ENCODE data around the gene NDEL1.

Gene NDEL1

GRCh38 chr17:8488491-8488890 is 52.8 kb downstream of the NDEL1 start:
- Mint-ChIP-seq H3K4me3 (no peak overlapping the region), H3K27ac (no peak overlapping the region), H3K27me3 (ENCODE audit: low read depth) (no peaks in the 10 kb centered on the region), H3K9me3 (peaks cover 9% of the 10 kb centered on the region), H3K4me1 (no peaks in the 10 kb centered on the region), H3K36me3 (ENCODE audit: low read depth) (peaks cover 92% of the 10 kb centered on the region)
- TF ChIP-seq, protein P1, sequence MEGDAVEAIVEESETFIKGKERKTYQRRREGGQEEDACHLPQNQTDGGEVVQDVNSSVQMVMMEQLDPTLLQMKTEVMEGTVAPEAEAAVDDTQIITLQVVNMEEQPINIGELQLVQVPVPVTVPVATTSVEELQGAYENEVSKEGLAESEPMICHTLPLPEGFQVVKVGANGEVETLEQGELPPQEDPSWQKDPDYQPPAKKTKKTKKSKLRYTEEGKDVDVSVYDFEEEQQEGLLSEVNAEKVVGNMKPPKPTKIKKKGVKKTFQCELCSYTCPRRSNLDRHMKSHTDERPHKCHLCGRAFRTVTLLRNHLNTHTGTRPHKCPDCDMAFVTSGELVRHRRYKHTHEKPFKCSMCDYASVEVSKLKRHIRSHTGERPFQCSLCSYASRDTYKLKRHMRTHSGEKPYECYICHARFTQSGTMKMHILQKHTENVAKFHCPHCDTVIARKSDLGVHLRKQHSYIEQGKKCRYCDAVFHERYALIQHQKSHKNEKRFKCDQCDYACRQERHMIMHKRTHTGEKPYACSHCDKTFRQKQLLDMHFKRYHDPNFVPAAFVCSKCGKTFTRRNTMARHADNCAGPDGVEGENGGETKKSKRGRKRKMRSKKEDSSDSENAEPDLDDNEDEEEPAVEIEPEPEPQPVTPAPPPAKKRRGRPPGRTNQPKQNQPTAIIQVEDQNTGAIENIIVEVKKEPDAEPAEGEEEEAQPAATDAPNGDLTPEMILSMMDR (IDR thresholded peaks at IDR 0.05; ENCODE audit: unreplicated experiment in 3 of 3), result no peak

DNA sequence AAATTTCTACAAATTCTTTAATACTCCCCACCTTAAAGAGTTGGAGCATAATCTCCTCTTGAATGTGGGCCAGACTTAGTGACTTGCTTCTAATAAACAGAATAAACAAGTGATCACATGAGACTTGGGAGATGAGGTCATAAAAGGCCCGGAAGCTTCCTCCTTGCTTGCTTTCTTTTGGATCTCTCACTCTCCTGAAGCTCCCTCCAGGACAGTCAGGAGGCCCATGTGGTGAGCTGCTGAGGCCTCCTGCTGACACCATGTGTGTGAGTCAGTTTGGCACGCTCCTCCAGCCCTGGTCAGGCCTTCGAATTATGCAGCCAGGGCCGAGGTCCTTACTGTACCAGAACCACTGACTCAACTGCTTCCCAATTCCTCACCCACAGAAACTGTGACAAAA is 53.2 kb downstream of the NDEL1 start:
- H3K27ac Mint-ChIP-seq, result no peak overlapping the region
- H3K36me3 Mint-ChIP-seq (ENCODE audit: low read depth), result peaks cover 92% of the 10 kb centered on the region
- H3K4me3 Mint-ChIP-seq, result no peak overlapping the region
- no peaks in the 10 kb centered on the region for H3K27me3 Mint-ChIP-seq (ENCODE audit: low read depth)
- H3K4me1 Mint-ChIP-seq, result no peaks in the 10 kb centered on the region
- TF ChIP-seq, protein P1 (IDR thresholded peaks at IDR 0.05; ENCODE audit: unreplicated experiment in 3 of 3), result no peak
- peaks cover 7% of the 10 kb centered on the region for H3K9me3 Mint-ChIP-seq

DNA sequence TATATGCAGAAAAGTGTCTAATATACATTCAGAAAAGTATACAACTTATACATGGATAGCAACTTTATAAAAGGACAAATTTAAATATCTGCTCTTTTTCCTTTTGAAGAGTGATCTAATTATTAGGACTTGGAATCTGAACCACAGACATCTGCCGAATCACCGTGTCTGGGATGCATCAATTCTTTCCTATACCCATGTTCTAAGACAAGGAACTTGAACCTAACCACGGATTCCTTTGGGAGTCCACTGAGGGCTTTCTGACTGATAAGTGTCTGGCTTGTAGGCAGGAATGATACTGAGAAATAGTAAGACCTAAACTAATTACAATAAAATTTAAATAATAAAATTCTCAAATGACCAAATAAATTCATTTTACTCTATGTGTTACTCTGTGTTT is 54.2 kb downstream of the NDEL1 start:
- TF ChIP-seq, protein P1 (IDR thresholded peaks at IDR 0.05; ENCODE audit: unreplicated experiment in 3 of 3), result no peak
- Mint-ChIP-seq H3K9me3 (peaks cover 2% of the 10 kb centered on the region), H3K27me3 (ENCODE audit: low read depth) (no peaks in the 10 kb centered on the region), H3K36me3 (ENCODE audit: low read depth) (peaks cover 92% of the 10 kb centered on the region), H3K4me3 (no peak overlapping the region), H3K27ac (no peak overlapping the region), H3K4me1 (no peaks in the 10 kb centered on the region)

DNA sequence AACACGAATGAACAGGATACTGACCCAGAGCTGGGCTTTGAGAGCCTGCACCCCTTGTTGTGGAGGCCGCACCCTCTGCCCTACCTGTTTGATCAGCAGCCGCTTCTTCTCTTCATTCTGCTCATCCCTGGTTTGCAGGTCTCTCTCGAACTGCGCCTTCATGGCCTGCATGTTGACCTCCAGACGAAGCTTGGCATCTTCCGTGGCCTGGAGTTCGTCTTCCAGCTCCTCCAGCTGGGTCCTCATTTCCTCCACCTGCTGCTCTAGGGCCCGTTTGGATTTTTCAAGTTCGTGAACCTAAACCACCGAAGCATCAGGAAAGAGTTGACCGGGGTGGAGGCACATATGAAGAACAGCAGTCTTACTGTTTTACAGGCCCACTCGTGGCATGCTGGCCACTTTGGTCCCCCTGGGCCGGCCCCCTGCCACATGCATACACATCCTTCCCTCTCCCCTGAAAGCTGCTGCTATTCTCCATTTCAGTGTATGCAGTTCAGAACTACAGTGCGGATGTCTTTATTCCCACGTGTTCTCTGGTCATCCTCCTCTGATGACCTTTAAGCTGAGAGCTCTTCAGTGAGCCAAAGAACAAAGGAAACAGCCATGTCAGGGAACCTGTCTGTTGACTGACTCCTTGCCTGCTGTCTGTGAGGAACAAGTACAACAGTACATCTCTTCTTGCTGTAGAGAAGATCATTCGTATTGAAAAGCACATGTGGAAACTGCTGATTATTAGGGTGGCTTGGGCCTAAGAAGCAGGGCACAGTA is 54.8 kb downstream of the NDEL1 start:
- Mint-ChIP-seq H3K4me1 (no peaks in the 10 kb centered on the region), H3K9me3 (no peaks in the 10 kb centered on the region), H3K36me3 (ENCODE audit: low read depth) (peaks cover 92% of the 10 kb centered on the region), H3K27me3 (ENCODE audit: low read depth) (no peaks in the 10 kb centered on the region), H3K4me3 (no peak overlapping the region), H3K27ac (no peak overlapping the region)
- TF ChIP-seq, protein P1 (IDR thresholded peaks at IDR 0.05; ENCODE audit: unreplicated experiment in 3 of 3), result no peak

DNA sequence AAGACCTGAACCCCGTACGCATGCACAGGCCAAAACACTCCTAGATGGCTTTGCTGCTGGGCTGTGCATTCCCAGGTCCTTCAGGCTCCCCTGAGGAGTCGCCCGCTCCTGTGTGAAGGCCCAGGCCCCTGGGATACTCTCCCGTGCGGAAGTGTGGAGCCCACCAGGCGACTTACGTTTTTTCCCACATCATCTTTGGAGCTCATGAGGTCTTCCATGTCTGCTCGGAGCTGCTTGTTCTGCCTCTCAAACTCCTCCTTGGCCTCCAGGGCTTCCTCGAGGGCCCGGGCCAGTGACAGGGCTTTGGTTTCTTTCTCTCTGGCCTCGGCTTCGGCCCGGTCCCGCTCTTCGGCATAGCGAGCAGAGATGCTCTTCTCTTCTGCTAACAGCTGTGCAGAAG is 56.4 kb downstream of the NDEL1 start:
- H3K9me3 Mint-ChIP-seq, result no peaks in the 10 kb centered on the region
- no peak overlapping the region for H3K27ac Mint-ChIP-seq
- H3K4me3 Mint-ChIP-seq, result no peak overlapping the region
- no peaks in the 10 kb centered on the region for H3K4me1 Mint-ChIP-seq
- TF ChIP-seq, protein P1 (IDR thresholded peaks at IDR 0.05; ENCODE audit: unreplicated experiment in 3 of 3), result no peak
- no peaks in the 10 kb centered on the region for H3K27me3 Mint-ChIP-seq (ENCODE audit: low read depth)
- peaks cover 89% of the 10 kb centered on the region for H3K36me3 Mint-ChIP-seq (ENCODE audit: low read depth)

- H3K36me3 Mint-ChIP-seq (ENCODE audit: low read depth), result peaks cover 80% of the 10 kb centered on the region
- H3K27ac Mint-ChIP-seq, result no peak overlapping the region
Measured at GRCh38 chr17:8494021-8494420, 58.3 kb downstream of the NDEL1 start.

More at GRCh38 chr17:8494021-8494420, 58.3 kb downstream of the NDEL1 start:
- no peaks in the 10 kb centered on the region for H3K27me3 Mint-ChIP-seq (ENCODE audit: low read depth)
- TF ChIP-seq, protein P1 (IDR thresholded peaks at IDR 0.05; ENCODE audit: unreplicated experiment in 3 of 3), result no peak
- no peak overlapping the region for H3K4me3 Mint-ChIP-seq
- H3K9me3 Mint-ChIP-seq, result no peaks in the 10 kb centered on the region
- no peaks in the 10 kb centered on the region for H3K4me1 Mint-ChIP-seq
